GM23338 (cell line): ENCODE data around the gene AKIRIN2. TPM values are rescaled to one million over a fixed set of nuclear protein-coding genes. Genes with fewer than 3 reads are reported as not detected.

Experiments used
- ATAC-seq: fragments of 200-7000 bp; cut with Tn5 transposase; 3 replicates; pipeline ENCODE4 v1.9.1; 2020
- DNase-seq: peaks from one replicate; pipeline ENCODE4 v3.0.0-alpha.2; 2015; ENCODE audit warnings: low spot score
- H2AFZ ChIP-seq: fragments of 200-600 bp; sonication (generic); 2 replicates; pipeline ENCODE4 v1.8.0; 2016; ENCODE audit warnings: antibody characterized with exemption, mild to moderate bottlenecking, moderate library complexity
- H3F3A ChIP-seq: fragments of 200-600 bp; sonication (generic); replicated peaks from 2 replicates; pipeline ENCODE4 v1.8.0; 2017; ENCODE audit warnings: antibody characterized with exemption, mixed run types, low read depth
- H3K27ac ChIP-seq: fragments of 200-600 bp; sonication (generic); 2 replicates; pipeline ENCODE4 v1.6.1; 2016; ENCODE audit warnings: low read depth
- H3K27me3 ChIP-seq: fragments of 200-600 bp; sonication (generic); 2 replicates; pipeline ENCODE4 v1.8.0; 2016; ENCODE audit warnings: mild to moderate bottlenecking, mixed run types, moderate library complexity; ENCODE audit not compliant: insufficient read depth
- H3K36me3 ChIP-seq: fragments of 200-600 bp; sonication (generic); 2 replicates; pipeline ENCODE4 v1.8.0; 2016; ENCODE audit warnings: mild to moderate bottlenecking; ENCODE audit not compliant: insufficient read depth
- H3K4me1 ChIP-seq: fragments of 200-600 bp; sonication (generic); 2 replicates; pipeline ENCODE4 v1.8.0; 2016; ENCODE audit warnings: mild to moderate bottlenecking, moderate library complexity; ENCODE audit not compliant: insufficient read depth
- H3K4me2 ChIP-seq: fragments of 200-600 bp; sonication (generic); 2 replicates; pipeline ENCODE4 v1.7.1; 2017; ENCODE audit warnings: mixed run types
- H3K4me3 ChIP-seq: fragments of 200-600 bp; sonication (generic); 2 replicates; pipeline ENCODE4 v1.6.1; 2016; ENCODE audit warnings: mixed run types
- H3K79me2 ChIP-seq: fragments of 200-600 bp; sonication (generic); replicated peaks from 2 replicates; pipeline ENCODE4 v1.8.0; 2017; ENCODE audit warnings: mild to moderate bottlenecking; ENCODE audit not compliant: insufficient read depth
- H3K9me2 ChIP-seq: fragments of 200-600 bp; sonication (generic); 2 replicates; pipeline ENCODE4 v1.8.0; 2017; ENCODE audit not compliant: insufficient read depth
- H4K20me1 ChIP-seq: fragments of 200-600 bp; sonication (generic); replicated peaks from 2 replicates; pipeline ENCODE4 v1.8.0; 2017; ENCODE audit warnings: mild to moderate bottlenecking; ENCODE audit not compliant: insufficient read depth
- H3K27ac Mint-ChIP-seq: 2 replicates; pipeline ENCODE4 v1.8.0; 2020; ENCODE audit warnings: inconsistent platforms, mild to moderate bottlenecking, moderate library complexity, mixed read lengths
- H3K27me3 Mint-ChIP-seq: 3 replicates; pipeline ENCODE4 v1.8.0; 2022; ENCODE audit warnings: low read depth, mild to moderate bottlenecking, moderate library complexity, mixed read lengths, inconsistent platforms; ENCODE audit not compliant: insufficient read depth, poor library complexity
- H3K36me3 Mint-ChIP-seq: 3 replicates; pipeline ENCODE4 v1.8.0; 2021; ENCODE audit warnings: low read depth, mild to moderate bottlenecking, inconsistent platforms, moderate library complexity, mixed read lengths
- H3K4me1 Mint-ChIP-seq: 3 replicates; pipeline ENCODE4 v1.8.0; 2020; ENCODE audit warnings: mild to moderate bottlenecking, inconsistent platforms, mixed read lengths
- H3K4me3 Mint-ChIP-seq: 3 replicates; pipeline ENCODE4 v1.8.0; 2021; ENCODE audit warnings: moderate library complexity, mild to moderate bottlenecking, inconsistent platforms, mixed read lengths
- H3K9me3 Mint-ChIP-seq: 3 replicates; pipeline ENCODE4 v1.8.0; 2020; ENCODE audit warnings: moderate library complexity, mild to moderate bottlenecking, inconsistent platforms, mixed read lengths
- CREB1 ChIP-seq: fragments of 250-450 bp; sonication (Bioruptor Pico); IDR thresholded peaks from 2 replicates; pipeline ENCODE4 v1.5.0; 2020; ENCODE audit warnings: low read depth, mild to moderate bottlenecking, moderate library complexity
- CTCF ChIP-seq, 2 experiments: fragments of 200-600 bp in 1 of 2; sonication (generic) in 1 of 2; conservative IDR thresholded peaks; 2 replicates each; pipeline versions ENCODE4 v1.5.1 to v1.6.1; 2016 to 2017; ENCODE audit warnings: antibody characterized with exemption in 2 of 2, low read depth in 2 of 2, mild to moderate bottlenecking in 2 of 2, moderate library complexity in 1 of 2
- EZH2 ChIP-seq: fragments of 200-600 bp; sonication (generic); IDR thresholded peaks from one replicate; pipeline ENCODE4 v1.8.0; 2017; ENCODE audit warnings: antibody characterized with exemption, mild to moderate bottlenecking, low read depth; ENCODE audit not compliant: unreplicated experiment
- EZH2phosphoT487 ChIP-seq: fragments of 200-600 bp; sonication (generic); IDR thresholded peaks from one replicate; pipeline ENCODE4 v1.8.1; 2018; ENCODE audit warnings: antibody characterized with exemption; ENCODE audit not compliant: unreplicated experiment
- JUNB ChIP-seq: IDR thresholded peaks from one replicate; pipeline ENCODE4 v1.6.1; 2016; ENCODE audit warnings: antibody characterized with exemption; ENCODE audit not compliant: unreplicated experiment
- NANOG ChIP-seq: IDR thresholded peaks from 2 replicates; pipeline ENCODE4 v1.6.1; 2016; ENCODE audit warnings: antibody characterized with exemption, borderline replicate concordance
- POLR2AphosphoS5 ChIP-seq: IDR thresholded peaks from 2 replicates; pipeline ENCODE4 v1.6.1; 2016; ENCODE audit warnings: antibody characterized with exemption, low read depth
- STAT1 ChIP-seq: IDR thresholded peaks from one replicate; pipeline ENCODE4 v1.6.1; 2016; ENCODE audit warnings: antibody characterized with exemption; ENCODE audit not compliant: unreplicated experiment
- ZNF114 ChIP-seq: fragments of 250-450 bp; sonication (Bioruptor Pico); IDR thresholded peaks from 2 replicates; pipeline ENCODE4 v1.5.0; 2020; ENCODE audit warnings: mild to moderate bottlenecking, moderate library complexity
- ZNF462 ChIP-seq: fragments of 250-450 bp; sonication (Bioruptor Pico); IDR thresholded peaks from 2 replicates; pipeline ENCODE4 v1.5.0; 2020; ENCODE audit warnings: mild to moderate bottlenecking, moderate library complexity
- long read RNA-seq: library from polyadenylated mRNA; unstranded; transcript quantifications from one replicate; pipeline ENCODE4 v2.0.0, GENCODE V29; 2020; ENCODE audit not compliant: unreplicated experiment
- polyA plus RNA-seq: library from polyadenylated mRNA; unstranded; fragments of >200 nt; fragmentation: Nextera tagmentation; extraction: Ambion mirVana; gene quantifications from 2 replicates; pipeline ENCODE4 v1.2.1, GENCODE V29; 2016
- total RNA-seq: library from RNA; depleted of rRNA; stranded (reverse); fragments of >200 nt; shearing (Covaris generic); gene quantifications from 2 replicates; pipeline ENCODE4 v1.2.3, GENCODE V29; 2014; rRNA removed
- TF ChIP-seq, protein P1 (sequence below): IDR thresholded peaks from one replicate; pipeline ENCODE4 v1.6.1; 2018; ENCODE audit warnings: antibody characterized with exemption; ENCODE audit not compliant: unreplicated experiment
- TF ChIP-seq, protein P2 (sequence below): IDR thresholded peaks from 2 replicates; pipeline ENCODE4 v1.6.1; 2016; ENCODE audit warnings: antibody characterized with exemption

AKIRIN2 gene
- total RNA-seq, result 57.4 and 62.1 TPM in 2 replicates
- polyA plus RNA-seq, result 89.9 and 98.1 TPM in 2 replicates
- long read RNA-seq, transcript AKIRIN2-201 (5 exons, 1,662 nt), result major isoform, 45 of 49 reads
- long read RNA-seq, partial matches to known transcripts, result 0 of 49 reads
- long read RNA-seq, other reads (novel, unspliced or antisense), result 4 of 49 reads

GRCh38 chr6:87701676-87702588, at the start of gene AKIRIN2:
AKIRIN2 (minus strand) TSS chr6:87702233; CDS start chr6:87701684, 549 bp downstream.
- Mint-ChIP-seq H3K4me1 (peaks cover 7% of the 10 kb centered on the region; the same call in 2 of the 3 replicates), H3K27me3 (peaks cover 9% of the 10 kb centered on the region), H3K36me3 (peaks cover 18% of the 10 kb centered on the region), H3K9me3 (peaks cover 6% of the 10 kb centered on the region), H3K27ac (peak within 1 kb of the TSS; percentile 98), H3K4me3 (peak within 1 kb of the TSS; percentile 99)
- no peaks in the 10 kb centered on the region; the same call in 1 of the 2 replicates for H3F3A ChIP-seq
- peaks cover 10% of the 10 kb centered on the region for H3K4me1 ChIP-seq
- DNase-seq (peak; percentile 100), ATAC-seq (peak; percentile 82)
- H3K27ac ChIP-seq, result peak within 1 kb of the TSS; percentile 89
- H3K4me3 ChIP-seq, result peak within 1 kb of the TSS; percentile 85
- peak within 1 kb of the TSS; percentile 89 for H3K4me2 ChIP-seq
- no peaks in the 10 kb centered on the region for H3K27me3 ChIP-seq
- H4K20me1 ChIP-seq, result peaks cover 21% of the 10 kb centered on the region
- H3K9me2 ChIP-seq, result no peaks in the 10 kb centered on the region
- no peak within 1 kb of the TSS for H2AFZ ChIP-seq
- peaks cover 51% of the 10 kb centered on the region for H3K79me2 ChIP-seq
- H3K36me3 ChIP-seq, result no peaks in the 10 kb centered on the region
- TF ChIP-seq ZNF114 (CRISPR knock-in tag) (no peak), POLR2AphosphoS5 (peak; percentile 94), JUNB (no peak), ZNF462 (CRISPR knock-in tag) (no peak), EZH2phosphoT487 (no peak), CREB1 (CRISPR knock-in tag) (peak; percentile 54), NANOG (0 out of 2 replicates have a peak, but pooled peaks have one; percentile 0), STAT1 (no peak), EZH2 (no peak), CTCF (conservative IDR thresholded peaks at IDR 0.05; ENCODE audit: low read depth in 2 of 2) (no peak)
- TF ChIP-seq, protein P1, sequence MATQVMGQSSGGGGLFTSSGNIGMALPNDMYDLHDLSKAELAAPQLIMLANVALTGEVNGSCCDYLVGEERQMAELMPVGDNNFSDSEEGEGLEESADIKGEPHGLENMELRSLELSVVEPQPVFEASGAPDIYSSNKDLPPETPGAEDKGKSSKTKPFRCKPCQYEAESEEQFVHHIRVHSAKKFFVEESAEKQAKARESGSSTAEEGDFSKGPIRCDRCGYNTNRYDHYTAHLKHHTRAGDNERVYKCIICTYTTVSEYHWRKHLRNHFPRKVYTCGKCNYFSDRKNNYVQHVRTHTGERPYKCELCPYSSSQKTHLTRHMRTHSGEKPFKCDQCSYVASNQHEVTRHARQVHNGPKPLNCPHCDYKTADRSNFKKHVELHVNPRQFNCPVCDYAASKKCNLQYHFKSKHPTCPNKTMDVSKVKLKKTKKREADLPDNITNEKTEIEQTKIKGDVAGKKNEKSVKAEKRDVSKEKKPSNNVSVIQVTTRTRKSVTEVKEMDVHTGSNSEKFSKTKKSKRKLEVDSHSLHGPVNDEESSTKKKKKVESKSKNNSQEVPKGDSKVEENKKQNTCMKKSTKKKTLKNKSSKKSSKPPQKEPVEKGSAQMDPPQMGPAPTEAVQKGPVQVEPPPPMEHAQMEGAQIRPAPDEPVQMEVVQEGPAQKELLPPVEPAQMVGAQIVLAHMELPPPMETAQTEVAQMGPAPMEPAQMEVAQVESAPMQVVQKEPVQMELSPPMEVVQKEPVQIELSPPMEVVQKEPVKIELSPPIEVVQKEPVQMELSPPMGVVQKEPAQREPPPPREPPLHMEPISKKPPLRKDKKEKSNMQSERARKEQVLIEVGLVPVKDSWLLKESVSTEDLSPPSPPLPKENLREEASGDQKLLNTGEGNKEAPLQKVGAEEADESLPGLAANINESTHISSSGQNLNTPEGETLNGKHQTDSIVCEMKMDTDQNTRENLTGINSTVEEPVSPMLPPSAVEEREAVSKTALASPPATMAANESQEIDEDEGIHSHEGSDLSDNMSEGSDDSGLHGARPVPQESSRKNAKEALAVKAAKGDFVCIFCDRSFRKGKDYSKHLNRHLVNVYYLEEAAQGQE, result no peak
- TF ChIP-seq, protein P2, sequence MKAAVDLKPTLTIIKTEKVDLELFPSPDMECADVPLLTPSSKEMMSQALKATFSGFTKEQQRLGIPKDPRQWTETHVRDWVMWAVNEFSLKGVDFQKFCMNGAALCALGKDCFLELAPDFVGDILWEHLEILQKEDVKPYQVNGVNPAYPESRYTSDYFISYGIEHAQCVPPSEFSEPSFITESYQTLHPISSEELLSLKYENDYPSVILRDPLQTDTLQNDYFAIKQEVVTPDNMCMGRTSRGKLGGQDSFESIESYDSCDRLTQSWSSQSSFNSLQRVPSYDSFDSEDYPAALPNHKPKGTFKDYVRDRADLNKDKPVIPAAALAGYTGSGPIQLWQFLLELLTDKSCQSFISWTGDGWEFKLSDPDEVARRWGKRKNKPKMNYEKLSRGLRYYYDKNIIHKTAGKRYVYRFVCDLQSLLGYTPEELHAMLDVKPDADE, result peak; percentile 92
